ENCODE data around the gene ADCK2.

- TF ChIP-seq TEAD4 (IDR thresholded peaks at IDR 0.05) (no peak), TAF1 (IDR thresholded peaks at IDR 0.05; ENCODE audit: low read depth) (no peak), YY1 (IDR thresholded peaks at IDR 0.05; ENCODE audit: low read depth) (no peak), CEBPB (IDR thresholded peaks at IDR 0.05) (no peak), RAD21 (IDR thresholded peaks at IDR 0.05; ENCODE audit: low read depth) (no peak), FOXM1 (IDR thresholded peaks at IDR 0.05; ENCODE audit: borderline replicate concordance, low read depth) (no peak), REST (IDR thresholded peaks at IDR 0.05; ENCODE audit: low read depth) (no peak), EGR1 (IDR thresholded peaks at IDR 0.05) (no peak), EP300 (IDR thresholded peaks at IDR 0.05; ENCODE audit: borderline replicate concordance) (no peak), ZBTB7A (IDR thresholded peaks at IDR 0.05; ENCODE audit: low read depth) (no peak), CREB1 (IDR thresholded peaks at IDR 0.05; ENCODE audit: low read depth) (no peak)
- TF ChIP-seq, protein P1, sequence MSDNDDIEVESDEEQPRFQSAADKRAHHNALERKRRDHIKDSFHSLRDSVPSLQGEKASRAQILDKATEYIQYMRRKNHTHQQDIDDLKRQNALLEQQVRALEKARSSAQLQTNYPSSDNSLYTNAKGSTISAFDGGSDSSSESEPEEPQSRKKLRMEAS (IDR thresholded peaks at IDR 0.05): no peak
These were observed 2.3 kb upstream of the ADCK2 start for GRCh38 chr7:140670343-140670935.
